ENCODE results near the gene HHIP. TPM values are rescaled to one million over a fixed set of nuclear protein-coding genes. Genes with fewer than 3 reads are reported as not detected.

HHIP gene
- total and polyA plus RNA-seq, 9 of the 15 experiments (the other 6 are each of a cell fraction or from before 2014, with no cell fraction given): 0.09 TPM; not detected in 8

GRCh38 chr4:144655491-144655890 is 9.5 kb downstream of the HHIP start:
- Histone ChIP-seq H3K27ac (ENCODE audit: extremely low read depth, low read depth, low read length) (no peak overlapping the region), H3K9ac (ENCODE audit: insufficient read depth in 1 of 2, low read depth in 2 of 2, low read length in 2 of 2) (no peak overlapping the region), H3K36me3 (ENCODE audit: control insufficient read depth, insufficient read depth, low read length) (no peaks in the 10 kb centered on the region), H3K4me1 (replicated peaks in 1 of 2; ENCODE audit: control insufficient read depth in 2 of 2, insufficient read depth in 2 of 2, low read length in 2 of 2) (no peaks in the 10 kb centered on the region), H2AFZ (ENCODE audit: low read depth, low read length) (no peak overlapping the region), H3K9me1 (ENCODE audit: control insufficient read depth, insufficient read depth, low read length) (no peaks in the 10 kb centered on the region), H3K79me2 (ENCODE audit: control insufficient read depth, insufficient read depth, low read length) (no peaks in the 10 kb centered on the region), H3K4me3 (no peak overlapping the region), H3K27me3 (ENCODE audit: control insufficient read depth in 2 of 2, insufficient read depth in 2 of 2, low read length in 2 of 2) (no peaks in the 10 kb centered on the region), H3K9me3 (replicated peaks; ENCODE audit: control insufficient read depth, insufficient read depth, low read depth, low read length) (no peaks in the 10 kb centered on the region), H3K4me2 (ENCODE audit: insufficient read depth, low read length) (no peak overlapping the region), H4K20me1 (replicated peaks; ENCODE audit: control insufficient read depth, insufficient read depth, low read length) (no peaks in the 10 kb centered on the region)
- BruUV-seq (replicated peaks): no TSS peak
- DNase-seq (ENCODE audit: extremely low read depth in 1 of 4, low spot score in 3 of 4) (no peak), ATAC-seq (no peak), FAIRE-seq (no peak)
- WGBS (ENCODE audit: insufficient coverage, low coverage, missing lambda C conversion rate): 4% methylated on average over 2 of the region's 2 CpGs
- intact Hi-C loops (cut with micrococcal nuclease): no loop called here
- CTCF ChIA-PET (ENCODE audit: low intra/inter-chr PET ratio): no interaction called here
- POLR2A ChIA-PET: no interaction called here
- in situ Hi-C loops (cut with MboI): no loop called here
- TF ChIP-seq MECOM (CRISPR knock-in tag; IDR thresholded peaks at IDR 0.05) (no peak), SNIP1 (IDR thresholded peaks at IDR 0.05; ENCODE audit: low read depth) (no peak), AFF1 (IDR thresholded peaks at IDR 0.05; ENCODE audit: low read depth in 1 of 2, partially characterized antibody in 2 of 2) (no peak), PREB (CRISPR knock-in tag; IDR thresholded peaks at IDR 0.05) (no peak), TCF15 (CRISPR knock-in tag; IDR thresholded peaks at IDR 0.05) (no peak), MAX (CRISPR knock-in tag; IDR thresholded peaks at IDR 0.05) (no peak), KAT8 (IDR thresholded peaks at IDR 0.05; ENCODE audit: low read depth) (no peak), IRF9 (tag; IDR thresholded peaks at IDR 0.05) (no peak), RUNX1 (IDR thresholded peaks at IDR 0.05; ENCODE audit: low read depth) (no peak), POLR3A (IDR thresholded peaks at IDR 0.05; ENCODE audit: borderline replicate concordance, extremely low read depth, insufficient read depth, insufficient read length) (no peak), ZBTB11 (CRISPR knock-in tag; IDR thresholded peaks at IDR 0.05) (no peak), HDAC1 (IDR thresholded peaks at IDR 0.05) (no peak)
